GM18873 (cell line): ENCODE results near the gene USP25.
"Not testable (repeated sequence)": the region's sequence is repeated elsewhere in the genome, so short reads cannot be mapped to it uniquely, and the experiment has no call there.

Experiments
- ATAC-seq: cut with Tn5 transposase; IDR thresholded peaks from one replicate; pipeline ENCODE4 v1.9.1; 2021; ENCODE audit warnings: mild to moderate bottlenecking, moderate library complexity, moderate number of reproducible peaks; ENCODE audit not compliant: unreplicated experiment, low FRiP score

USP25 gene

GRCh38 chr21:15732290-15732995 is 2.7 kb downstream of the USP25 start:
- ATAC-seq = peak; percentile 78

- no peak for ATAC-seq
Measured at GRCh38 chr21:15732996-15733329, 3.2 kb downstream of the USP25 start.

GRCh38 chr21:15735409-15735808 is 5.6 kb downstream of the USP25 start:
- no peak for ATAC-seq

- ATAC-seq = not testable (repeated sequence)
Measured at GRCh38 chr21:15735931-15736330, 6.1 kb downstream of the USP25 start.

- not testable (repeated sequence) for ATAC-seq
Measured at GRCh38 chr21:15738779-15739178, 9.0 kb downstream of the USP25 start.

- no peak for ATAC-seq
Measured at GRCh38 chr21:15740383-15740782, 10.6 kb downstream of the USP25 start.

GRCh38 chr21:15741510-15741909 is 11.7 kb downstream of the USP25 start:
- no peak for ATAC-seq

- ATAC-seq = no peak
Measured at GRCh38 chr21:15742052-15742670, 12.4 kb downstream of the USP25 start.

- no peak for ATAC-seq
Measured at GRCh38 chr21:15742694-15743093, 12.9 kb downstream of the USP25 start.

GRCh38 chr21:15743593-15743992 is 13.8 kb downstream of the USP25 start:
- ATAC-seq = no peak

- no peak for ATAC-seq
Measured at GRCh38 chr21:15744926-15745325, 15.1 kb downstream of the USP25 start.

- ATAC-seq = no peak
Measured at GRCh38 chr21:15748586-15748985, 18.8 kb downstream of the USP25 start.

- no peak for ATAC-seq
Measured at GRCh38 chr21:15749082-15749860, 19.5 kb downstream of the USP25 start.

- no peak for ATAC-seq
Measured at GRCh38 chr21:15749861-15750159, 20.0 kb downstream of the USP25 start.

- ATAC-seq = no peak
Measured at GRCh38 chr21:15751037-15751436, 21.3 kb downstream of the USP25 start.

- no peak for ATAC-seq
Measured at GRCh38 chr21:15751546-15751945, 21.8 kb downstream of the USP25 start.

- ATAC-seq = no peak
Measured at GRCh38 chr21:15752763-15753407, 23.1 kb downstream of the USP25 start.

- ATAC-seq = no peak
Measured at GRCh38 chr21:15753741-15754140, 24.0 kb downstream of the USP25 start.

- no peak for ATAC-seq
Measured at GRCh38 chr21:15754640-15755039, 24.9 kb downstream of the USP25 start.

- no peak for ATAC-seq
Measured at GRCh38 chr21:15755125-15755524, 25.3 kb downstream of the USP25 start.

GRCh38 chr21:15759469-15759868 is 29.7 kb downstream of the USP25 start:
- ATAC-seq = no peak
